WTC11 (cell line): ENCODE data around the gene KSR1. TPM values are rescaled to one million over a fixed set of nuclear protein-coding genes. Genes with fewer than 3 reads are reported as not detected.

Experiments used
- ATAC-seq: fragments of 200-7000 bp; cut with Tn5 transposase; 2 replicates; pipeline ENCODE4 v1.10.0; 2021; ENCODE audit warnings: mild to moderate bottlenecking, moderate library complexity
- CTCF ChIA-PET: fragments of 300-600 bp; sonication (Branson Sonifier 250); formaldehyde crosslinking; loops from one replicate; lab custom pipeline; 2021; ENCODE audit warnings: antibody characterized with exemption; lab: Charles Lee
- POLR2A ChIA-PET: fragments of 350-600 bp; sonication (Branson Sonifier 250); formaldehyde crosslinking; loops from one replicate; lab custom pipeline; 2021; ENCODE audit warnings: antibody characterized with exemption; lab: Charles Lee
- DNase-seq: peaks from one replicate; pipeline ENCODE4 v3.0.0; 2021; ENCODE audit warnings: low spot score
- H3K27ac Mint-ChIP-seq: 2 replicates; pipeline ENCODE4 v1.8.0; 2021; ENCODE audit warnings: mixed read lengths
- H3K27me3 Mint-ChIP-seq: 2 replicates; pipeline ENCODE4 v1.8.0; 2021; ENCODE audit warnings: low read depth, mild to moderate bottlenecking, moderate library complexity, mixed read lengths
- H3K36me3 Mint-ChIP-seq: 2 replicates; pipeline ENCODE4 v1.8.0; 2021; ENCODE audit warnings: mixed read lengths
- H3K4me1 Mint-ChIP-seq: 2 replicates; pipeline ENCODE4 v1.8.0; 2022; ENCODE audit warnings: mixed read lengths
- H3K4me3 Mint-ChIP-seq: 2 replicates; pipeline ENCODE4 v1.8.0; 2021; ENCODE audit warnings: mild to moderate bottlenecking, moderate library complexity, mixed read lengths
- H3K9me3 Mint-ChIP-seq: 2 replicates; pipeline ENCODE4 v1.8.0; 2021; ENCODE audit warnings: mixed read lengths
- ATF1 ChIP-seq: sonication (generic); formaldehyde crosslinking; IDR thresholded peaks from 2 replicates; pipeline ENCODE4 v1.8.1; 2023; ENCODE audit warnings: mild to moderate bottlenecking, moderate library complexity, missing genetic modification reagents
- CREB1 ChIP-seq: sonication (generic); formaldehyde crosslinking; IDR thresholded peaks from 2 replicates; pipeline ENCODE4 v1.8.0; 2023; ENCODE audit warnings: mild to moderate bottlenecking, missing genetic modification reagents
- CREM ChIP-seq: sonication (generic); formaldehyde crosslinking; IDR thresholded peaks from 2 replicates; pipeline ENCODE4 v1.8.1; 2022; ENCODE audit warnings: mild to moderate bottlenecking, missing genetic modification reagents, moderate library complexity
- ESRRA ChIP-seq: sonication (generic); formaldehyde crosslinking; IDR thresholded peaks from 2 replicates; pipeline ENCODE4 v1.8.1; 2022; ENCODE audit warnings: mild to moderate bottlenecking, missing genetic modification reagents, borderline replicate concordance
- FOXJ3 ChIP-seq: sonication (generic); formaldehyde crosslinking; IDR thresholded peaks from 2 replicates; pipeline ENCODE4 v1.9.0; 2021; ENCODE audit warnings: missing genetic modification reagents, mild to moderate bottlenecking, borderline replicate concordance
- FOXP1 ChIP-seq: sonication (generic); formaldehyde crosslinking; IDR thresholded peaks from 2 replicates; pipeline ENCODE4 v1.8.0; 2022; ENCODE audit warnings: missing genetic modification reagents, mild to moderate bottlenecking, moderate library complexity, borderline replicate concordance
- HMGA2 ChIP-seq: fragments of 250-450 bp; sonication (Bioruptor Pico); IDR thresholded peaks from 2 replicates; pipeline ENCODE4 v1.4.0; 2021; ENCODE audit warnings: mild to moderate bottlenecking, moderate library complexity
- JUN ChIP-seq: sonication (generic); formaldehyde crosslinking; IDR thresholded peaks from 2 replicates; pipeline ENCODE4 v1.8.0; 2023; ENCODE audit warnings: mild to moderate bottlenecking, missing genetic modification reagents
- MYBL2 ChIP-seq: sonication (generic); formaldehyde crosslinking; IDR thresholded peaks from 2 replicates; pipeline ENCODE4 v1.8.1; 2023; ENCODE audit warnings: mild to moderate bottlenecking, moderate library complexity, missing genetic modification reagents
- NFATC4 ChIP-seq: fragments of 250-450 bp; sonication (Bioruptor Pico); IDR thresholded peaks from 2 replicates; pipeline ENCODE4 v1.9.0; 2021; ENCODE audit warnings: mild to moderate bottlenecking
- NR1H2 ChIP-seq: sonication (generic); formaldehyde crosslinking; IDR thresholded peaks from 2 replicates; pipeline ENCODE4 v1.9.0; 2021; ENCODE audit warnings: mild to moderate bottlenecking, moderate library complexity, missing genetic modification reagents
- NR2C2 ChIP-seq: sonication (generic); formaldehyde crosslinking; IDR thresholded peaks from 2 replicates; pipeline ENCODE4 v1.8.0; 2022; ENCODE audit warnings: mild to moderate bottlenecking, missing genetic modification reagents
- NR3C1 ChIP-seq: sonication (generic); formaldehyde crosslinking; conservative IDR thresholded peaks from 2 replicates; pipeline ENCODE4 v1.8.1; 2023; ENCODE audit warnings: low read depth, mild to moderate bottlenecking, missing genetic modification reagents
- RELA ChIP-seq: sonication (generic); formaldehyde crosslinking; IDR thresholded peaks from 2 replicates; pipeline ENCODE4 v1.8.1; 2022; ENCODE audit warnings: missing genetic modification reagents, mild to moderate bottlenecking, borderline replicate concordance
- RORB ChIP-seq: fragments of 250-450 bp; sonication (Bioruptor Pico); IDR thresholded peaks from 2 replicates; pipeline ENCODE4 v1.9.0; 2021; ENCODE audit warnings: mild to moderate bottlenecking
- SMAD4 ChIP-seq: sonication (generic); formaldehyde crosslinking; IDR thresholded peaks from 2 replicates; pipeline ENCODE4 v1.8.0; 2022; ENCODE audit warnings: mild to moderate bottlenecking, missing genetic modification reagents
- TEAD4 ChIP-seq: sonication (generic); formaldehyde crosslinking; IDR thresholded peaks from 2 replicates; pipeline ENCODE4 v1.8.0; 2022; ENCODE audit warnings: mild to moderate bottlenecking, missing genetic modification reagents
- ZNF317 ChIP-seq: sonication (generic); formaldehyde crosslinking; IDR thresholded peaks from 2 replicates; pipeline ENCODE4 v1.8.1; 2023; ENCODE audit warnings: low read depth, mild to moderate bottlenecking, moderate library complexity, missing genetic modification reagents, borderline replicate concordance
- total RNA-seq: library from RNA; stranded (reverse); gene quantifications from 3 replicates; pipeline ENCODE4 v1.2.3, GENCODE V29; 2021
- TF ChIP-seq, protein P1 (sequence below): sonication (generic); formaldehyde crosslinking; IDR thresholded peaks from 2 replicates; pipeline ENCODE4 v1.8.1; 2023; ENCODE audit warnings: mild to moderate bottlenecking, missing genetic modification reagents, moderate library complexity
- TF ChIP-seq, protein P2 (sequence below): sonication (generic); formaldehyde crosslinking; IDR thresholded peaks from 2 replicates; pipeline ENCODE4 v1.8.0; 2022; ENCODE audit warnings: mild to moderate bottlenecking, missing genetic modification reagents
- TF ChIP-seq, protein P3 (sequence below): sonication (generic); formaldehyde crosslinking; IDR thresholded peaks from 2 replicates; pipeline ENCODE4 v1.8.0; 2022; ENCODE audit warnings: mild to moderate bottlenecking, missing genetic modification reagents
- TF ChIP-seq, protein P4 (sequence below): fragments of 250-450 bp; sonication (Bioruptor Pico); conservative IDR thresholded peaks from 2 replicates; pipeline ENCODE4 v1.9.0; 2021; ENCODE audit warnings: mild to moderate bottlenecking
- TF ChIP-seq, protein P5 (sequence below): fragments of 250-450 bp; sonication (Bioruptor Pico); IDR thresholded peaks from 2 replicates; pipeline ENCODE4 v2.1.2; 2022; ENCODE audit warnings: mild to moderate bottlenecking, moderate library complexity
- TF ChIP-seq, protein P6 (sequence below): sonication (generic); formaldehyde crosslinking; IDR thresholded peaks from 2 replicates; pipeline ENCODE4 v1.8.1; 2023; ENCODE audit warnings: mild to moderate bottlenecking, moderate library complexity, missing genetic modification reagents
- TF ChIP-seq, protein P7 (sequence below): sonication (generic); formaldehyde crosslinking; IDR thresholded peaks from 2 replicates; pipeline ENCODE4 v1.8.1; 2022; ENCODE audit warnings: low read depth, missing genetic modification reagents, borderline replicate concordance

The KSR1 gene
- total RNA-seq, 1 experiment from 2014 or later: 45.5 TPM

DNA sequence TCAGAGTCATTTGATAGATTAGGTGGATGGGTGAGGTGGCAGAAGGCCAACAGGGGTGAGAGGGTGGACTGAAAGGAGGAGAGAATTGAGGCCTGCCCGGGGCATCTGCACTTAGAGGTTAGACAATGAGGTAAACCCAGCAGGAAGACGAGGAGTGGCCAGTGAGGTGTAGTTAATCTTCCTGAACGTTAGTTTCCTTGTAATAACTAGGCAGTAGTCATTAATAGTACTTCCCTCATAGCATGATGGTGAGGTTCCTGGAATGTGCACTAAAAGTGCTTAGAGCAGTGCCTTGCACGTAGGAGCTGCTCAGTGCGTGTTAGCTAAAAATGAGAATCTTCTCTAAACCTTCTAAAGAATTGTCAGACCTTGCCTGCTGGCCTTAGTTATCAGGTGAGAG, 13.5 kb upstream of the KSR1 start (continued):
- TF ChIP-seq RORB (CRISPR knock-in tag): no peak
- no peak for TF ChIP-seq MYBL2 (CRISPR knock-in tag)
- TF ChIP-seq, protein P1, sequence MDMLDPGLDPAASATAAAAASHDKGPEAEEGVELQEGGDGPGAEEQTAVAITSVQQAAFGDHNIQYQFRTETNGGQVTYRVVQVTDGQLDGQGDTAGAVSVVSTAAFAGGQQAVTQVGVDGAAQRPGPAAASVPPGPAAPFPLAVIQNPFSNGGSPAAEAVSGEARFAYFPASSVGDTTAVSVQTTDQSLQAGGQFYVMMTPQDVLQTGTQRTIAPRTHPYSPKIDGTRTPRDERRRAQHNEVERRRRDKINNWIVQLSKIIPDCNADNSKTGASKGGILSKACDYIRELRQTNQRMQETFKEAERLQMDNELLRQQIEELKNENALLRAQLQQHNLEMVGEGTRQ (CRISPR knock-in tag): no peak
- no peak for TF ChIP-seq ESRRA
- TF ChIP-seq CREB1: no peak
- no peak for TF ChIP-seq NR3C1 (CRISPR knock-in tag)
- no peak for TF ChIP-seq NFATC4 (CRISPR knock-in tag)
- TF ChIP-seq, protein P2, sequence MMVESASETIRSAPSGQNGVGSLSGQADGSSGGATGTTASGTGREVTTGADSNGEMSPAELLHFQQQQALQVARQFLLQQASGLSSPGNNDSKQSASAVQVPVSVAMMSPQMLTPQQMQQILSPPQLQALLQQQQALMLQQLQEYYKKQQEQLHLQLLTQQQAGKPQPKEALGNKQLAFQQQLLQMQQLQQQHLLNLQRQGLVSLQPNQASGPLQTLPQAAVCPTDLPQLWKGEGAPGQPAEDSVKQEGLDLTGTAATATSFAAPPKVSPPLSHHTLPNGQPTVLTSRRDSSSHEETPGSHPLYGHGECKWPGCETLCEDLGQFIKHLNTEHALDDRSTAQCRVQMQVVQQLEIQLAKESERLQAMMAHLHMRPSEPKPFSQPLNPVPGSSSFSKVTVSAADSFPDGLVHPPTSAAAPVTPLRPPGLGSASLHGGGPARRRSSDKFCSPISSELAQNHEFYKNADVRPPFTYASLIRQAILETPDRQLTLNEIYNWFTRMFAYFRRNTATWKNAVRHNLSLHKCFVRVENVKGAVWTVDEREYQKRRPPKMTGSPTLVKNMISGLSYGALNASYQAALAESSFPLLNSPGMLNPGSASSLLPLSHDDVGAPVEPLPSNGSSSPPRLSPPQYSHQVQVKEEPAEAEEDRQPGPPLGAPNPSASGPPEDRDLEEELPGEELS: no peak
- TF ChIP-seq, protein P3, sequence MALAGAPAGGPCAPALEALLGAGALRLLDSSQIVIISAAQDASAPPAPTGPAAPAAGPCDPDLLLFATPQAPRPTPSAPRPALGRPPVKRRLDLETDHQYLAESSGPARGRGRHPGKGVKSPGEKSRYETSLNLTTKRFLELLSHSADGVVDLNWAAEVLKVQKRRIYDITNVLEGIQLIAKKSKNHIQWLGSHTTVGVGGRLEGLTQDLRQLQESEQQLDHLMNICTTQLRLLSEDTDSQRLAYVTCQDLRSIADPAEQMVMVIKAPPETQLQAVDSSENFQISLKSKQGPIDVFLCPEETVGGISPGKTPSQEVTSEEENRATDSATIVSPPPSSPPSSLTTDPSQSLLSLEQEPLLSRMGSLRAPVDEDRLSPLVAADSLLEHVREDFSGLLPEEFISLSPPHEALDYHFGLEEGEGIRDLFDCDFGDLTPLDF (CRISPR knock-in tag): no peak
- TF ChIP-seq, protein P4, sequence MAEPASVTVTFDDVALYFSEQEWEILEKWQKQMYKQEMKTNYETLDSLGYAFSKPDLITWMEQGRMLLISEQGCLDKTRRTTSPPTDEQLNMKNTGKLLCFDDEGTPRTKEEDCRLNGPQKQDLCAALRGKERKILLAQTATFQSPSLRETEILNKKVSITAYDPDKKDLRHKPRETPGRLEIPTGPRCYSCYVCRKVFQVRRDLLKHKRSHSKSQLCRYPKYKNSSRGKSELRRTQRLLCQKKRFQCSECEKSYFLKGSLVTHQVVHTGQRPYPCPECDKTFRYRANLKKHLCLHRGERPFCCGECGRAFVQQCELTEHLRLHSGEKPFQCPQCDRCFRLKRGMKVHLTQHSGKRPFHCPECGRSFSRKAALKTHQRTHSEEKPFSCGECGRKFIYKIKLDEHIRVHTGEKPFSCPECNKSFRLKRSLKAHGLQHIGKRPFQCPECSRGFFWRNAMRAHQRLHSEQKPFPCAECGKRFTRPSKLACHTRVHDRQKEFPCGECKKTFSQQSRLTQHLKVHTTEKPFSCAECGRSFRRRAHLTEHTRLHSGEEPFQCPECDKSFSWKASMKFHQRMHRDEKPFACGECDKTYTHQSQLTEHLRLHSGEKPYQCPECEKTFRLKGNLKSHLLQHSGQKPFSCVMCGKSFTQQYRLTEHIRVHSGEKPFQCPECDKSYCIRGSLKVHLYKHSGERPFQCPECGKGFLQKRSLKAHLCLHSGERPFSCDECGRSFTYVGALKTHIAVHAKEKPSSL (CRISPR knock-in tag): no peak
- TF ChIP-seq FOXJ3: no peak

DNA sequence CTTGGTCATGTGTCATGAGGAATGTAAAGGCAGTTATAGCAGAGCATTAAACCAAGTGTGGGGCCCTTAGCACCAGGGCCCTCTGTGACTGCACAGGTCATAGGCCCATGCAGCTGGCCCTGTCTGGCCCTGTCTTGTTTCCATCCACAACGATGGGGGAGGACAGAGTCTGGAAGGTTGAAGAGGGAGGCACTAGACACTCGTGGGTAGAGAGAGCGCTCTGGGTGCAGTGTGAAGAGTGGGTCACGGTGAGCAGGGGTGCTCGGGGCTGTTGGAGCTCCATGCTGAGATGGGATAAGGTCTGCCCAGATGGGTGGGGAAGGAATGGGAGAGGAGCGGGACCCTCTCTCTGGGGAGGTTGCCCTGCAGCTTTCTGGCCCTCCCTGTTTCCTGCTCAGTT, 12.8 kb upstream of the KSR1 start:
- no peak overlapping the region for H3K4me3 Mint-ChIP-seq
- ChIA-PET POLR2A (no interaction called here), CTCF (interaction anchor here (1.0 to 2.1 kb wide), 4 partner anchors 14 to 365 kb away, joined by 4 to 7 read pairs (median 5); no protein-coding TSS in a partner anchor)
- H3K9me3 Mint-ChIP-seq: no peaks in the 10 kb centered on the region
- H3K27ac Mint-ChIP-seq: no peak overlapping the region
- ATAC-seq: no peak
- TF ChIP-seq NR2C2 (no peak), JUN (CRISPR knock-in tag) (no peak), HMGA2 (CRISPR knock-in tag) (no peak)
- peaks cover 2% of the 10 kb centered on the region; the same call in 1 of the 2 replicates for H3K27me3 Mint-ChIP-seq
- DNase-seq: no peak
- no peaks in the 10 kb centered on the region for H3K4me1 Mint-ChIP-seq
- no peaks in the 10 kb centered on the region for H3K36me3 Mint-ChIP-seq

DNA sequence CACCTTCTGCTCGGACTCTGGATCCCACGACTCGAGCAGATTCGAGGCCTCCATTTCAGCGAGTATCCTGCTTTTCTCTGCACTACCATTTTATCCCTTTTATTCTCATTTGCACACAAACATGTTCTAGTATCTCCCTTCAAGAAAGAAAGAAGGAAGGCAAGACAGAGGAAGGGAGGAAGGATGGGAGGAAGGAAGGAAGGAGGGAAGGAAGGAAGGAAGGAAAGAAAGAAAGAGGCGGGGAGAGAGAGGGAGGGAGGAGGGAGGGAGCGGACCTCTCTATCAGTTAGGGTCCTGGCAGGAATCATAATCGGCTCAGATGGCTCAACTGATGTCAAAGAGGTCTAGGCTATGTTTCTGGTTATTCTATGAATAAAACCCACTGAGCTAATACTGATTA, 10.3 kb upstream of the KSR1 start:
- DNase-seq: no peak
- H3K27me3 Mint-ChIP-seq: no peaks in the 10 kb centered on the region
- ChIA-PET POLR2A (no interaction called here), CTCF (interaction anchor here (1.0 to 1.1 kb wide), 2 partner anchors 10 to 15 kb away, joined by 3 read pairs; no protein-coding TSS in a partner anchor)
- no peak for ATAC-seq
- H3K9me3 Mint-ChIP-seq: no peaks in the 10 kb centered on the region
- no peak overlapping the region for H3K27ac Mint-ChIP-seq
- no peaks in the 10 kb centered on the region for H3K36me3 Mint-ChIP-seq
- H3K4me3 Mint-ChIP-seq: no peak overlapping the region
- no peaks in the 10 kb centered on the region for H3K4me1 Mint-ChIP-seq
- TF ChIP-seq, protein P5, sequence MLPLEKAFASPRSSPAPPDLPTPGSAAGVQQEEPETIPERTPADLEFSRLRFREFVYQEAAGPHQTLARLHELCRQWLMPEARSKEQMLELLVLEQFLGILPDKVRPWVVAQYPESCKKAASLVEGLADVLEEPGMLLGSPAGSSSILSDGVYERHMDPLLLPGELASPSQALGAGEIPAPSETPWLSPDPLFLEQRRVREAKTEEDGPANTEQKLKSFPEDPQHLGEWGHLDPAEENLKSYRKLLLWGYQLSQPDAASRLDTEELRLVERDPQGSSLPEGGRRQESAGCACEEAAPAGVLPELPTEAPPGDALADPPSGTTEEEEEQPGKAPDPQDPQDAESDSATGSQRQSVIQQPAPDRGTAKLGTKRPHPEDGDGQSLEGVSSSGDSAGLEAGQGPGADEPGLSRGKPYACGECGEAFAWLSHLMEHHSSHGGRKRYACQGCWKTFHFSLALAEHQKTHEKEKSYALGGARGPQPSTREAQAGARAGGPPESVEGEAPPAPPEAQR: no peak
- TF ChIP-seq ZNF317 (no peak), CREM (CRISPR knock-in tag) (no peak), FOXP1 (CRISPR knock-in tag) (no peak), TEAD4 (no peak), ATF1 (no peak), SMAD4 (CRISPR knock-in tag) (no peak), NR1H2 (CRISPR knock-in tag) (no peak), RELA (CRISPR knock-in tag) (no peak)
- TF ChIP-seq, protein P6, sequence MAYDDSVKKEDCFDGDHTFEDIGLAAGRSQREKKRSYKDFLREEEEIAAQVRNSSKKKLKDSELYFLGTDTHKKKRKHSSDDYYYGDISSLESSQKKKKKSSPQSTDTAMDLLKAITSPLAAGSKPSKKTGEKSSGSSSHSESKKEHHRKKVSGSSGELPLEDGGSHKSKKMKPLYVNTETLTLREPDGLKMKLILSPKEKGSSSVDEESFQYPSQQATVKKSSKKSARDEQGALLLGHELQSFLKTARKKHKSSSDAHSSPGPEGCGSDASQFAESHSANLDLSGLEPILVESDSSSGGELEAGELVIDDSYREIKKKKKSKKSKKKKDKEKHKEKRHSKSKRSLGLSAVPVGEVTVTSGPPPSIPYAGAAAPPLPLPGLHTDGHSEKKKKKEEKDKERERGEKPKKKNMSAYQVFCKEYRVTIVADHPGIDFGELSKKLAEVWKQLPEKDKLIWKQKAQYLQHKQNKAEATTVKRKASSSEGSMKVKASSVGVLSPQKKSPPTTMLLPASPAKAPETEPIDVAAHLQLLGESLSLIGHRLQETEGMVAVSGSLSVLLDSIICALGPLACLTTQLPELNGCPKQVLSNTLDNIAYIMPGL (CRISPR knock-in tag): no peak
- TF ChIP-seq, protein P7, sequence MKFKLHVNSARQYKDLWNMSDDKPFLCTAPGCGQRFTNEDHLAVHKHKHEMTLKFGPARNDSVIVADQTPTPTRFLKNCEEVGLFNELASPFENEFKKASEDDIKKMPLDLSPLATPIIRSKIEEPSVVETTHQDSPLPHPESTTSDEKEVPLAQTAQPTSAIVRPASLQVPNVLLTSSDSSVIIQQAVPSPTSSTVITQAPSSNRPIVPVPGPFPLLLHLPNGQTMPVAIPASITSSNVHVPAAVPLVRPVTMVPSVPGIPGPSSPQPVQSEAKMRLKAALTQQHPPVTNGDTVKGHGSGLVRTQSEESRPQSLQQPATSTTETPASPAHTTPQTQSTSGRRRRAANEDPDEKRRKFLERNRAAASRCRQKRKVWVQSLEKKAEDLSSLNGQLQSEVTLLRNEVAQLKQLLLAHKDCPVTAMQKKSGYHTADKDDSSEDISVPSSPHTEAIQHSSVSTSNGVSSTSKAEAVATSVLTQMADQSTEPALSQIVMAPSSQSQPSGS (CRISPR knock-in tag): no peak
